Stimulated activated CD4-positive, alpha-beta T cell treated with anti-CD3 and anti-CD28 coated beads, Interleukin-2, amount 100 ng/mL, for 4 hours (primary cell): ENCODE data around the gene FAM153A.
"Not testable (repeated sequence)": the region's sequence is repeated elsewhere in the genome, so short reads cannot be mapped to it uniquely, and the experiment has no call there.

Experiments
- DNase-seq: peaks from one replicate; pipeline ENCODE4 v3.0.0-alpha.2; 2020; ENCODE audit warnings: low read depth

Gene FAM153A

GRCh38 chr5:177782792-177783633 is at the start of gene FAM153A:
TSS of gene FAM153A (minus strand) at chr5:177782899.
- DNase-seq: not testable (repeated sequence)

GRCh38 chr5:177832287-177832686 is 49.6 kb upstream of the FAM153A start:
- not testable (repeated sequence) for DNase-seq

GRCh38 chr5:177826073-177826472 is 43.4 kb upstream of the FAM153A start:
- not testable (repeated sequence) for DNase-seq

- DNase-seq: not testable (repeated sequence)
Measured at GRCh38 chr5:177824776-177825175, 42.1 kb upstream of the FAM153A start.

GRCh38 chr5:177822489-177822888 is 39.8 kb upstream of the FAM153A start:
- DNase-seq: not testable (repeated sequence)

- not testable (repeated sequence) for DNase-seq
Measured at GRCh38 chr5:177819664-177820063, 37.0 kb upstream of the FAM153A start.

GRCh38 chr5:177812814-177813425 is 30.2 kb upstream of the FAM153A start:
- not testable (repeated sequence) for DNase-seq

- not testable (repeated sequence) for DNase-seq
Measured at GRCh38 chr5:177812160-177812743, 29.6 kb upstream of the FAM153A start.

- DNase-seq: not testable (repeated sequence)
Measured at GRCh38 chr5:177809209-177809913, 26.7 kb upstream of the FAM153A start.

GRCh38 chr5:177808420-177808819 is 25.7 kb upstream of the FAM153A start:
- DNase-seq: not testable (repeated sequence)

GRCh38 chr5:177807265-177807664 is 24.6 kb upstream of the FAM153A start:
- DNase-seq: not testable (repeated sequence)

GRCh38 chr5:177801427-177801826 is 18.7 kb upstream of the FAM153A start:
- DNase-seq: peak; percentile 33

- DNase-seq: not testable (repeated sequence)
Measured at GRCh38 chr5:177798237-177798840, 15.6 kb upstream of the FAM153A start.

- not testable (repeated sequence) for DNase-seq
Measured at GRCh38 chr5:177793272-177793671, 10.6 kb upstream of the FAM153A start.

GRCh38 chr5:177791649-177792048 is 8.9 kb upstream of the FAM153A start:
- not testable (repeated sequence) for DNase-seq

- not testable (repeated sequence) for DNase-seq
Measured at GRCh38 chr5:177782169-177782568, 530 bp downstream of the FAM153A start.

- not testable (repeated sequence) for DNase-seq
Measured at GRCh38 chr5:177771206-177771605, 11.5 kb downstream of the FAM153A start.

- peak; percentile 31 for DNase-seq
Measured at GRCh38 chr5:177770646-177771045, 12.1 kb downstream of the FAM153A start.

- not testable (repeated sequence) for DNase-seq
Measured at GRCh38 chr5:177763737-177764508, 18.8 kb downstream of the FAM153A start.

- DNase-seq: not testable (repeated sequence)
Measured at GRCh38 chr5:177760954-177761353, 21.7 kb downstream of the FAM153A start.

- not testable (repeated sequence) for DNase-seq
Measured at GRCh38 chr5:177747354-177747753, 35.3 kb downstream of the FAM153A start.
